ENCODE data around the gene CERS5. TPM values are rescaled to one million over a fixed set of nuclear protein-coding genes. Genes with fewer than 3 reads are reported as not detected.
"Not testable (repeated sequence)": the region's sequence is repeated elsewhere in the genome, so short reads cannot be mapped to it uniquely, and the experiment has no call there.

Gene CERS5
- total RNA-seq, 2 experiments from 2014 or later = 55.0 to 56.3 TPM

GRCh38 chr12:50088577-50089335 is 78.4 kb downstream of the CERS5 start:
- H3K27me3 Mint-ChIP-seq = no peaks in the 10 kb centered on the region
- DNase-seq = peak; percentile 80
- H3K36me3 Mint-ChIP-seq = peaks cover 24% of the 10 kb centered on the region
- ATAC-seq = peak; percentile 34
- no peak overlapping the region for H3K4me3 Mint-ChIP-seq
- CTCF ChIA-PET = interaction anchor here (0.6 to 6.8 kb wide), 20 partner anchors 8 to 384 kb away, joined by 3 to 70 read pairs (median 4); partner anchors contain the start of genes COX14, GPD1 and RACGAP1
- H3K4me1 Mint-ChIP-seq = peaks cover 35% of the 10 kb centered on the region
- peak overlapping the region; percentile 60 for H3K27ac Mint-ChIP-seq
- no peaks in the 10 kb centered on the region for H3K9me3 Mint-ChIP-seq (ENCODE audit: low read depth)

- CTCF ChIA-PET = interaction anchor here (0.6 to 6.8 kb wide), 16 partner anchors 9 to 227 kb away, joined by 3 to 70 read pairs (median 4); partner anchors contain the start of genes COX14, GPD1 and RACGAP1
- ATAC-seq (no peak), DNase-seq (no peak)
- no peaks in the 10 kb centered on the region for H3K9me3 Mint-ChIP-seq (ENCODE audit: low read depth)
- H3K27ac Mint-ChIP-seq = no peak overlapping the region
- H3K27me3 Mint-ChIP-seq = no peaks in the 10 kb centered on the region
- no peak overlapping the region for H3K4me3 Mint-ChIP-seq
- peaks cover 24% of the 10 kb centered on the region for H3K36me3 Mint-ChIP-seq
- H3K4me1 Mint-ChIP-seq = peaks cover 38% of the 10 kb centered on the region
Measured at GRCh38 chr12:50087995-50088394, 79.2 kb downstream of the CERS5 start.

GRCh38 chr12:50087151-50087550 is 80.0 kb downstream of the CERS5 start:
- Mint-ChIP-seq H3K36me3 (peaks cover 24% of the 10 kb centered on the region), H3K9me3 (ENCODE audit: low read depth) (no peaks in the 10 kb centered on the region), H3K27ac (no peak overlapping the region), H3K27me3 (no peaks in the 10 kb centered on the region), H3K4me1 (peaks cover 38% of the 10 kb centered on the region), H3K4me3 (no peak overlapping the region)
- DNase-seq (no peak), ATAC-seq (no peak)
- CTCF ChIA-PET = interaction anchor here (1.0 to 6.8 kb wide), 7 partner anchors 10 to 227 kb away, joined by 3 to 70 read pairs (median 8); partner anchors contain the start of gene COX14

GRCh38 chr12:50086148-50086547 is 81.0 kb downstream of the CERS5 start:
- Mint-ChIP-seq H3K9me3 (ENCODE audit: low read depth) (no peaks in the 10 kb centered on the region), H3K4me1 (peaks cover 38% of the 10 kb centered on the region), H3K27ac (peak overlapping the region; percentile 89), H3K36me3 (peaks cover 20% of the 10 kb centered on the region), H3K4me3 (peak overlapping the region; percentile 86), H3K27me3 (no peaks in the 10 kb centered on the region)
- DNase-seq (no peak), ATAC-seq (no peak)
- CTCF ChIA-PET = interaction anchor here (0.8 to 6.8 kb wide), 5 partner anchors 25 to 228 kb away, joined by 3 to 70 read pairs (median 5); partner anchors contain the start of genes CERS5 and COX14

GRCh38 chr12:50085615-50086072 is 81.5 kb downstream of the CERS5 start:
- Mint-ChIP-seq H3K4me3 (peak overlapping the region; percentile 86), H3K36me3 (peaks cover 17% of the 10 kb centered on the region), H3K27ac (peak overlapping the region; percentile 89), H3K9me3 (ENCODE audit: low read depth) (no peaks in the 10 kb centered on the region), H3K27me3 (no peaks in the 10 kb centered on the region), H3K4me1 (peaks cover 38% of the 10 kb centered on the region)
- ATAC-seq (no peak), DNase-seq (no peak)
- CTCF ChIA-PET = interaction anchor here (0.8 to 6.8 kb wide), 13 partner anchors 10 to 229 kb away, joined by 3 to 70 read pairs (median 6); partner anchors contain the start of genes CERS5, COX14 and LIMA1

- peak; percentile 90 for DNase-seq
- CTCF ChIA-PET = interaction anchor here (0.7 to 6.8 kb wide), 19 partner anchors 10 to 963 kb away, joined by 3 to 70 read pairs (median 5); partner anchors contain the start of genes CERS5, COX14, LETMD1 and LIMA1
- no peaks in the 10 kb centered on the region for H3K9me3 Mint-ChIP-seq (ENCODE audit: low read depth)
- peak within 1 kb of the TSS; percentile 95 for H3K27ac Mint-ChIP-seq
- H3K4me3 Mint-ChIP-seq = peak within 1 kb of the TSS; percentile 88
- H3K27me3 Mint-ChIP-seq = no peaks in the 10 kb centered on the region
- peaks cover 13% of the 10 kb centered on the region for H3K36me3 Mint-ChIP-seq
- peak; percentile 86 for ATAC-seq
- peaks cover 38% of the 10 kb centered on the region for H3K4me1 Mint-ChIP-seq
Measured at GRCh38 chr12:50084775-50085614, 82.2 kb downstream of the CERS5 start, which contains the start of gene SMARCD1. Gene SMARCD1, plus strand, starts transcription at chr12:50085342. Its CDS starts 28 bp downstream, at chr12:50085370.

- ATAC-seq; H3K27me3 Mint-ChIP-seq; DNase-seq; H3K9me3 Mint-ChIP-seq (ENCODE audit: low read depth); H3K36me3 Mint-ChIP-seq: not testable (repeated sequence)
- CTCF ChIA-PET = interaction anchor here (0.7 to 6.8 kb wide), 17 partner anchors 9 to 964 kb away, joined by 3 to 70 read pairs (median 5); partner anchors contain the start of genes CERS5, COX14, LETMD1 and LIMA1
- Mint-ChIP-seq H3K27ac (peak overlapping the region; percentile 95), H3K4me3 (peak overlapping the region; percentile 88), H3K4me1 (peaks cover 38% of the 10 kb centered on the region)
Measured at GRCh38 chr12:50084409-50084774, 82.8 kb downstream of the CERS5 start.

- Mint-ChIP-seq H3K9me3 (ENCODE audit: low read depth) (no peaks in the 10 kb centered on the region), H3K27me3 (no peaks in the 10 kb centered on the region), H3K4me1 (peaks cover 31% of the 10 kb centered on the region), H3K27ac (peak overlapping the region; percentile 74), H3K36me3 (peaks cover under 1% of the 10 kb centered on the region), H3K4me3 (peak overlapping the region; percentile 61)
- ATAC-seq = no peak
- no peak for DNase-seq
- CTCF ChIA-PET = interaction anchor here (1.1 to 3.0 kb wide), 7 partner anchors 13 to 117 kb away, joined by 3 to 13 read pairs (median 4); no protein-coding TSS in a partner anchor
Measured at GRCh38 chr12:50083301-50083700, 83.9 kb downstream of the CERS5 start.

GRCh38 chr12:50082644-50083043 is 84.5 kb downstream of the CERS5 start:
- Mint-ChIP-seq H3K4me1 (peaks cover 25% of the 10 kb centered on the region), H3K27me3 (no peaks in the 10 kb centered on the region), H3K36me3 (no peaks in the 10 kb centered on the region), H3K27ac (no peak overlapping the region), H3K9me3 (ENCODE audit: low read depth) (no peaks in the 10 kb centered on the region), H3K4me3 (no peak overlapping the region)
- ATAC-seq (no peak), DNase-seq (no peak)
- CTCF ChIA-PET = interaction anchor here (1.1 to 3.0 kb wide), 7 partner anchors 12 to 116 kb away, joined by 3 to 13 read pairs (median 4); no protein-coding TSS in a partner anchor

GRCh38 chr12:50081096-50081808 is 85.9 kb downstream of the CERS5 start:
- Mint-ChIP-seq H3K27ac (no peak overlapping the region), H3K36me3 (no peaks in the 10 kb centered on the region), H3K4me1 (peaks cover 14% of the 10 kb centered on the region), H3K27me3 (no peaks in the 10 kb centered on the region), H3K4me3 (no peak overlapping the region), H3K9me3 (ENCODE audit: low read depth) (no peaks in the 10 kb centered on the region)
- CTCF ChIA-PET = interaction anchor here (1.1 kb wide), 1 partner anchor 29 kb away, joined by 3 read pairs; no protein-coding TSS in a partner anchor
- ATAC-seq (no peak), DNase-seq (no peak)

GRCh38 chr12:50079771-50080170 is 87.4 kb downstream of the CERS5 start:
- no peak overlapping the region for H3K27ac Mint-ChIP-seq
- ATAC-seq = no peak
- no peak for DNase-seq
- H3K27me3 Mint-ChIP-seq = no peaks in the 10 kb centered on the region
- no peak overlapping the region for H3K4me3 Mint-ChIP-seq
- no peaks in the 10 kb centered on the region for H3K36me3 Mint-ChIP-seq
- no peaks in the 10 kb centered on the region for H3K9me3 Mint-ChIP-seq (ENCODE audit: low read depth)
- CTCF ChIA-PET = interaction anchor here (1.1 to 1.5 kb wide), 2 partner anchors 9 to 235 kb away, joined by 3 to 6 read pairs; no protein-coding TSS in a partner anchor
- H3K4me1 Mint-ChIP-seq = peaks cover 9% of the 10 kb centered on the region
